GM19468 (cell line): ENCODE data around the gene LRRC31.

ENCODE experiments used
- ATAC-seq: cut with Tn5 transposase; IDR thresholded peaks from one replicate; pipeline ENCODE4 v1.9.1; 2021; ENCODE audit warnings: mild to moderate bottlenecking, moderate library complexity, moderate number of reproducible peaks; ENCODE audit not compliant: unreplicated experiment; ENCODE audit errors: extremely low read depth

LRRC31 gene

DNA sequence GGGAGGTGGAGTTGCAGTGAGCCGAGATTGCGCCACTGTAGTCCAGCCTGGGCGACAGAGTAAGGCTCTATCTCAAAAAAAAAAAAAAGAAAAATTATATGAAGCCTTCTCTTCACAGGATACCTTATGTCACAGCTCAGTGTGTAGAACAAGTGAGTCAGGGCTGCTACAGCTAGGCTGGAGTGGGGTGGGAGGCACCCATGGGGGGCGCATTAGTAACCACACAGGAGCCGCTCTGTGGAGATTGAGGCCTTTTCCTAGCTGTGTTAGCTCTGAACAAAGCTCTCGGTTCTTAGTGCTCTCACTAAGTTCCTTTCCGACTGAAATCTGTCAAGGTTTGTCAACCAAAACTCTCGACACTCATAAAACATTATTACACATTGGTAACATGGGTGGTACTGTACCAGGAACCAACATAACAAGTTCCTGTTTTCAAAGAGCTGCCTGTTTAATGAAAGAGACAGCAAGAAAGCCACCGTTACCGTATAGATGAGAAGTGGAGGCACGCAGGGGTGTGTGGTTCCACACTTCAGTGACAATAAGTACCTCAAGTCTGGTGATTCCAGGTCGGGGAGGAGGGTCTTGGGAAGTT is 4.5 kb downstream of the LRRC31 start:
- ATAC-seq: no peak

DNA sequence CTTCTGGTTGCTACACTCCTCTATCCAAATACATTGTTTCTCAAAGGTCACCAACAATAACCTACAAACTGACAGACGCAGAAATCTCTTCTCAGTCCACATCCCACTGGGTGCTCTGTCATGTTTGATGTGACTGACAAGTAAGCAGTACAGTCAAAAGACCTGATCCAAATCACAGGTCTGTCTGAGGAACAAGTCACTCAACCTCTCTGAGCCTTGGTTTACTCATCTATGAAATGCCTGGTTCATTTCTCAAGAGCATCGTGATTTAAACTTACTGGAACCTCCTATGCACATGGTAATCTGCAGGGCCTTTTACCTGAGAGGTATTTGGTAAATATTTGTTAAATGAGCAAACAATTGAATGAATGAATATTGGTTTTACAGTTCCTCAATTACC is 5.5 kb downstream of the LRRC31 start:
- no peak for ATAC-seq

DNA sequence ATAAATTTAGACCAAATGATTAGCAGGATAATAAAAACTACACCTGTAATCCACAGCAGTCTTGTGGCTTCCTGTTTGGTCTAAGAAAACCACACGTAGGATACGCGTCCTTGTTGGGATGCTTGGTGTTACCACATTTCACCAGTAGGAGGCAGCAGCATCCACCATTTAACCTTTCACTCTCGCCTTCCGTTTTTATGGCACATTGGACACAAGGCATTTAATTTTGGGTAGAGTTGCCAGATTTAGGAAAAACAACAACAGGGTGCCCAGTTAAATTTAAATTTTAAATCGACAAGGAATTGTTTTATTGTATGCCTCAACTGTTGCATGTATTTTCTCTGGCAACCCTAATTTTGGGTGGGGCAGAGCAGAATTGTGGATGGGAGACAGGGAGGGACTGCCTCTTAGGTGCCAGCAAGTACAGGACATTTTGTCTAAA is 6.3 kb downstream of the LRRC31 start:
- no peak for ATAC-seq

DNA sequence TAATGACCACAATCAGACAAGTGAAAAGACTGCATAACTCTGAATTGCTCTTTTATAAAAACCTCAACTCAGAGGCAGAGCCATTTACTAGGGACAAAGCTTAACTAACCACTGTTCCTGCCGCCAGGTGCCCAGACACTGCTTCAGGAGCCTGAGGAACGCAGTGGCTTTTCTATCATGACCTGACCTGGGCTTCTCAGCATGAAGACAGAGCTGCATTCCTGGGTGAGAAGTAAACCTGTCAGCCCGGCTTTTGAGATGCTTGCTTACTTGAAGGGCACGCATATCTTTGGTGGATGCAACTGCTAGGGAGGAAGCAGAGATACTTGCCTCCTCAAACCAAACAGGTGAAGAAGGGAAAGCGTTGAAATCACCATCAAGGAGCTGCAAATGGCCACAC is 7.9 kb downstream of the LRRC31 start:
- ATAC-seq: no peak

DNA sequence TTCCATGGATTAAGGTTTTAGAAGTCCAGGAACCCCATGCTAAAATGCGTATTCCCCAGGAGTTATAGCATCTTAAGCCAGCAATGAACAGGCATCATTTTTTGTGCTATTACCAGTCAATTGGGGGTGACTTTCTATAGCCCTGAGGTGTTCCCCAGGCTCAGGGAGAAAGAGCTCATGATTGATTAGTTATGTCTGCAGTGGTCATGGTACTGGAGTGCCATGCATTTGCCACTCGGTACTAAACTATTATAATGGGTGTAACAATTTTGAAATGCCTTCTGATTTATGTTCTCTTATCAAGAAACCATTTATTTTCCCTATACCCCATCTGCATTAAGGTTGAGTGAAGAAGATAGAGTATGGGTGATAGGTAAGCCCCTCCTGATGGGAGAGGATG is 11.9 kb downstream of the LRRC31 start:
- no peak for ATAC-seq

DNA sequence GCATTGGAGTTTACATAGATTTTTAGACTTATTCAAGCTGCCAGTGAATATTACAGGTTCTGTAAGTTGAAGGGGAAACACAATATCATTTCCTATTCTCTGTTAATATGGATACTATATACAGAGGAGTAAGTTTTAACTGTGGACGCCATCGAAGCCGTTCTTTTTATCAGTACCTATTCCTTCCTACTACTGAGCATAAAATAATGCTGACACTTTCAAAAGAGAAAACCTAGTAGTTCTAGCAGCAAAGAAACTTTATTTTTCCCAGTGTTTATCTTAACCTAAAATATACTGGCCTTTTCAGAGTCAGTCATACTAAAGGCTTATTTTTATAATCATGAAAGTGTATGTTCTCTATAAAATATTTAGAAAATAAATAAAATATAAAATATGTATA is 14.2 kb downstream of the LRRC31 start:
- ATAC-seq: no peak

DNA sequence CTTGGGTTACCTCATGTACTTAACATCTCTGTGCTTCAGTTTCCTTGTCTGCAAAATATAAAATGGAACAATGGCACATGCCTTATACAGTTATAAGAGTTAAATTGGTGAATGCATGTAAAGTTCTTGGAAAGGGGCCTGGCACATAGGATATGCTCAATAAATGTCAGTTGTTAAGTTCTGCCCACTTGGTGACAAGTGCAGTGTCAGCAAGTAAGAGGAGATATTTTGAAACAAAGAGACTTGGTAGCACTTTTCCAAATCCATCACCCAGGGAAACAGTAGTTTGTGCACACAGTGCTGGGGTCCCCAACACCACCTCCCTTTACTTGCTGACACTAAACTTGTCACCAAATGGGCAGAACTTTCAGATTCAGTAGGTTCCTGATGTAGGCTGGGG is 19.1 kb downstream of the LRRC31 start:
- ATAC-seq: no peak

DNA sequence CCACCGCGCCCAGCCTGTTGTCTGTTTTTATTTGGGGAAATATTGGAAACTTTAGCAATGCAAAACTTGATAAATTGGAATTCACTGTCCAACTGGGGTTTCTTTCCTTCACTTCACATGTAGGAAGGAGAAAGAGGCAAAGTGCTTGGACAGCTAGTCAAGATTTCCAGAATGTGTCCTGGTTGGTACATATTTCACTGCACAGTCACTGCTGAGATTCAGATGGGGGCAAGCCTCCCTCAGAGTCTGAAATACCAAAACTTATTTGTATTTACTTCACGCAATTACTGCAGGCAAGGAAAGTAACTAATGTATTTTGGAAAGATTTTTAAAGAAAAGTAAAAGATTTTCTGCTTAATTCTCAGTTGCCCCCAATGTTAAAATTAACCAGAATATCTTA is 21.0 kb downstream of the LRRC31 start:
- no peak for ATAC-seq

DNA sequence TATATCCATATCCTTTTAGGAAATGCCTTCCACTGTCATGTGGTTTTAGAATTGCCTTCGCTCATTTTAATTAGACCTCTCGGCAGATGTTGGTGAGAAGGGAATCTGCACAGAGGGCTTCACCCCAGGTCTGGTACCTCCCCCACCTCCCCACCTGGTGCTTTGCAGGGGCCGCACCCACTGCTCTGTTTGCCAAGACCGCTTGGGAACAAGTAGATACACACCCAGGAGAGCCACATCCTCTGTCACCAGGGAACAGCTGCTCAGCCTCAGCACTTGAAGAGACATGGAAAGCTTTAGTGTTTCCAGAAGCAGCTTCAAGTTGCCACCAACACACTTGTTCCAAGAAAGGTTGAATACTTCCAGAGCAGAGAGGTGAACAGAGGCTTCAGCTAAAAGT is 21.8 kb downstream of the LRRC31 start:
- no peak for ATAC-seq

DNA sequence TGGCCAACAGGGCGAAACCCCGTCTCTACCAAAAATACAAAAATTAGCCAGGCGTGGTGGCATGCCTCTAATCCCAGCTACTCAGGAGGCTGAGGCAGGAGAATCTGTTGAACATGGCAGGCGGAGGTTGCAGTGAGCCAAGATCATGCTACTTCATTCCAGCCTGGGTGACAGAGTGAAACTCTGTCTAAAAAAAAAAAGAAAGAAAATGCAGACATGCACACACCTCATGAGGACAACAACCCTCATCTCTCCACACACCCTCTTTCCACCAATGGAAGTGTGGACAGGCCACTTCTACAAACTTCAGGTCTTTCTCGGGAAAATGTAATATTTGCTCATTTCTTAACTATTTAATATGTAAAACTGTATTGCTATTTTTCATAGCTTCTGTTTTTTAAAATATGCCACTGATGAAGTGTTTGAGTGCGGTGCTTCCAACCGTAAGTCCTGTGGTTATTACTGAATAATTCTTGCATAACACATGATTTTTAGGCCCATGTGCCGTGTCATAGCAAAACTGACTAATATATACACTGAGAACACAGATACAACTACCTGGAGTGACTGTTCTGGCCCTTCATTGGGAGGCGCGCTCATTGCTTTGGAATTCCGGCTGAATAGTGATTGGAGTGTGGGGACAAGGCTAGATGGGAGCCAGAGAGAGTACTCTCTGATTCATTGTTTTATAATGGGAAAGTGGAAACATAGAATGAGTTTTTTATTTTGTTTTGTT is 23.1 kb downstream of the LRRC31 start:
- ATAC-seq: peak; percentile 92

DNA sequence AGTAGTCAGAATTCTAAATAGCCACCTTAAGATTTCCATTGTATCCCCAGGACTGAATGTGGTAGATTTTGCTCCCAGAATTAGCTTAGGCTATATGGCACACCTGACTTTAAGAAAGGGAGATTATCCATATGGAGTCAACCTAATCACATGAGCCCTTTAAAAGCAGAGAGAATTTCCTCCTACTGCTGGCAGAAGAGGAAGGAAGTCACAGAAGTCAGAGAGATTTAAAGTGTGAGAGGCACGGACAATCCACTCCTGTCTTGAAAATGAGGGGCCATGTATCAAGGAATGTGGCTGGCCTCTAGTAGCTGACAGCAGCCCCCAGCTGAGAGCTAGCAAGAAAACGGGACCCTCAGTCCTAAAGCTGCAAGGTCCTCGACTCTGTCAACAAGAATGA is 26.8 kb downstream of the LRRC31 start:
- no peak for ATAC-seq

DNA sequence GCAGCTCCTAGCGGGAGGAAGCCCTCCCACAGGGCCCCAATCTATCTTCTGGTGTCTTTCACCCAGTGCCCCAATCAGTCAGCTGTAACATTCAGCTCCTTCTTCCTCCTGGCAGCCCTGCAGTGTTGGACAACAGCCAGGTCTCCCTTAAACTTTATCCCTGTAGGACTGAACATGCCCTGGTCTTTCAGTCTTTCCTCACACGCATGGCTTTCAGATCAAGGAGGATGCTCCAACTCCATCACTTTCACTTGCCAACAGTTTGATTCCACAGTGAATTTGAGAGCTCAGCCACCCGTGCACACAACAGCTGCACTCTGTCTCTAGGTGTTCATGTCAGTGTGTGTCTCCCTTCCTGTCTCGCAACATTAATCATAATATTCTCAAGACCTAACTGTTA is 28.6 kb downstream of the LRRC31 start:
- ATAC-seq: no peak

DNA sequence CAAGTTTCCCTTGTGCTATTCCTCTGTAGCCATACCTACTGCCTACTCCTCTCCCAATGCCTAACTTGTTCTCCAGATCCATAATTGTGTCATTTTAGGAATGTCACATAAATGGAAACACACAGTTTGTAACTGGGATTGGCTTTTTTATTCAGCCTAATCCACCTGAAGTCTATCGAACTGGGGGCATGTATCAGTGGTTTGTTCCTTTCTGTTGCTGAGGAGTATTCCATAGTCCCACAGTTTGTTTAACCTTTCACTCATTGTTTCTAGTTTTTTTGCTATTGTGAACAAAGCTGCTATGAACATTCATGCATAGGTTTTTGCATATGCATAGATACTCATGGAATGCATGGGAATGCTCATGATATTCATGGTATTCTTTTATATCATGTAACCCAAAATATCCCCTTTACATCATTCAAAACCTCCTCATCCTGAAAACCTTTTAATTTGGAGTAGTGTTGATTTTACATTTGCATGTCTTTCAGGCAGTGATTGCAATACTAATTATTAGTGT is 31.2 kb downstream of the LRRC31 start:
- no peak for ATAC-seq

DNA sequence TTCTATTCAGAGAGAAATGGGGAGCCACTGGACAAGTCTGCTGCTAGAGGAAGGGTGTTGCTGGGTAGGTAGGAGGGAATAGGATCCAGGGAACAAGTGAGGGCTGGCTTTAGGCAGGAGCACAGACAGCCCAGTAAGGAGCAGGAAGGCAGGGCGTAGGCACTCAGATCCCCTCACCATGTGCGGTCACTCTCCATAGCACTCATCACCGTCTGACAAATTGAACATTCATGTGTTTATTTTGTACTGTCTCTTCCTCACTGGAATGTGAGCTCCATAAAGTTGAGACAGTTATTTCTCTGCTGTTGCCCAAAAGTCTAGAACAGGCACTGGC is 32.8 kb downstream of the LRRC31 start:
- ATAC-seq: no peak

DNA sequence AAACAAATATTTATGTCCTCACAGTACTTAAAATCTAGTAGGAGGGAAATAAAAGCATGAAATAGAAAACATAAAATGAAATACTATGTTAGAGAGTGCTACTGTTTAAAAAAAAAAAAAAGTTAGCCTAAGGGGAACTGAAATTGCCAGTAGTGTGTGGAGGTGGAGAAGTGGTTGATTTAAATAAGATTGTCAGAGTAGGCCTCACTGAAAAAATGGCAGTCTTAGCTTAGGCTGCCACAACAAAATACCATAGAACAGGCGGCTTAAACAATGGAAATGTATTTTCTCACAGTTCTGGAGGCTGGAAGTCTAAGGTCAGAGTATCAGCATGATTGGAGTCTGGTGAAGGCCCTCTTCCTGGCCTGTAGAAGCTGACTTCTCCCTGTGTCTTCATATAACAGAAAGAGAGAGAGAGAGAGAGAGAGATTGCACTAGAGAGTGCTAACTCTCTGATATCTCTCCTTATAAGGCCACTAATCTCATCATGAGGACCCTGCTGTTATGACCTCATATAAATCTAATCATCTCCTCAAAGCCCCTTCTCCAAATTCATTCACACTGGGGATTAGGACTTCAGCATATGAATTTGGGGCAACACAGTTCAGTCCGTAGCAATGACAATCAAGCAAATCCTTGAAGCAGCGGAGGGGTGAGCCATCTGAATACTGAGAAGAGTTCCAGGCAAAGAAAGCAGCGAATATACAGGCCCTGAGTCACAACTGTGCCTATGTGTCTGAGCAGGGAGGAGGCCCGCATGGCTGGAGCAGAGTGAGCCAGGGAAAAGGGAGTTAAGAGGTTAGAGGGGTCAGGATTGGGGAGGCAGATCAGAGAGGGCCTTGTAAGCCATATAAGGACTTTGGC is 33.4 kb downstream of the LRRC31 start:
- ATAC-seq: no peak

DNA sequence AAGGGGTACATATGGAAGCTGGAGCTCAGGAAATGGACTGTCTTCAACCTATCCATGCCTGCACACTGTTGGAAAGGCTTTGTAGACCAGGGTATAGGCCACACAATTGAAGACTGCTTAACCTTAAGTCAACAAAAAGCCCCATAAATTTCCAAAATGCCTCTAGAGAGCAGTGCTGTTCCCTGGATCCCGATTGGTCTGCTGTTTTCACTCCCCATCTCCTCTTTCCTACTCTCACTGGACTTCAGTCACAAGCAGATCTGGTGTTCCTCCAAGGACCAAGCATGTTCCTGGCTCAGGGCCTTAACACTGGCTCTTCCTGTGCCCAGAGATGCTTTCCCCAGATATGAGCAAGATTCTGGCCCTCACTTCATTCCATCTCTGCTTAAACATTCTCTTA is 34.2 kb downstream of the LRRC31 start:
- ATAC-seq: no peak

DNA sequence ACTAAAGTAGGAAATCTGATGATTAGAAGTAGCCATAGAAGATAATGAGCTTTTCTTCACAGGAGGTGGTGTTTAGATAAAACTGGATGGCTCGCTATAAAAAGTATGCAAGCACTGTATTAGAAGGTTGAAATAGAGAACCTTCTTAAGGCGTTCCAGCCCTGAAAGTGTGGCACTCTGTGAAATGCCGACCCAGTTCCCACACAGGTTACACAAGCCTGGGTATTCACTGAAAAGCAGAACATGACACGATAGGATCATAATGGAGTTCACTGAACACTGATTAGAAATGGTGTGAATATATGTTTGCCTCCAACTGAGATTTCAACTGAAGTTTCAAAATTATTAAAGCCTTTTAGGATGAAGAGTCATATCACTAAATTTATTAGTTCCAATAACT is 42.0 kb downstream of the LRRC31 start:
- ATAC-seq: no peak

DNA sequence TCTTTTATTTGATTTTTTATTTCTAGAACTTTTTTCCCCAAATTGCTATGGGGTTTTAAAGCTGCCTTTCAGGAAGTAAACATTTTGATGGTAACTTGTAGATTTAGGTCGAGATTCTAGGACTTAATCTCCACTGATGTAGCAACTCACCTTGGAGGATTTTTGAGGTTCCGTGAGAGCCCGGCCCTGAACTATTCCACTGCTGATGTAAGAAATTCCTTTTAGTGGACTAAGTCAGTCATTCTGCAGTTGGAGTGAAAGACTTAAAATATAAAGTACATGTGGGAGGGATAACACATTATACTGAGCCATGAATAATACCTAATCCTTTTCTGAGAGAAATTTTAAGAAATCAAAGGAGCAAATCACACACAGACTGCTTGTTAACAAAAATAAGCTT is 44.4 kb downstream of the LRRC31 start:
- no peak for ATAC-seq

DNA sequence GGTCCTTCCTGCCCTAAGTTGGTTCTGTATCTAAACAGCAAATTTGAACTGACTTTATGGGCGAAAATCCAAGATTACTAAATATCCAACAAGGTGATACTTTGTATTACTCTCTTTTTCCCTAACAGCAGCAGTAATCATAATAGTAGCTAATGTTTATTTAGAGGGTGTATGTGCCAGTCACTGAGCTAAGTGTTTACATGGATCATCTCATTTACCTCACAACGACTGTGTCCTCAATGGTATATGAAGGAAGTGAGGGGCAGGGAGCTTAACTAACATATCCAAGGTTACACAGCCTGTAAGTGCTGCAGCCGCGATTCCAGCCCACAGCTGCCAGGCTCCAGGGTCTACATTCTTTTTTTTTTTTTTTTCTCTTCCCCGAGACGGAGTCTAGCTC is 46.8 kb downstream of the LRRC31 start:
- no peak for ATAC-seq

DNA sequence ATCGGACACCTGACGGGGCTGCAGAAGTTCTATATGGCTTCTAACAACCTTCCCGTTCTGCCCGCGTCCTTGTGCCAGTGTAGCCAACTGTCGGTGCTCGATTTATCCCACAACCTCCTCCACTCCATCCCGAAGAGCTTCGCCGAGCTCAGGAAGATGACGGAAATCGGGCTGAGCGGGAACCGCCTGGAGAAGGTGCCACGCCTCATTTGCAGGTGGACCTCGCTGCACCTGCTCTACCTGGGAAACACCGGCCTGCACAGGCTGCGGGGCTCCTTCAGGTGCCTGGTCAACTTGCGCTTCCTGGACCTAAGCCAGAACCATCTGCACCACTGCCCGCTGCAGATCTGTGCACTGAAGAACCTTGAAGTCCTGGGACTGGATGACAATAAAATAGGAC is 47.2 kb downstream of the LRRC31 start:
- ATAC-seq: no peak

DNA sequence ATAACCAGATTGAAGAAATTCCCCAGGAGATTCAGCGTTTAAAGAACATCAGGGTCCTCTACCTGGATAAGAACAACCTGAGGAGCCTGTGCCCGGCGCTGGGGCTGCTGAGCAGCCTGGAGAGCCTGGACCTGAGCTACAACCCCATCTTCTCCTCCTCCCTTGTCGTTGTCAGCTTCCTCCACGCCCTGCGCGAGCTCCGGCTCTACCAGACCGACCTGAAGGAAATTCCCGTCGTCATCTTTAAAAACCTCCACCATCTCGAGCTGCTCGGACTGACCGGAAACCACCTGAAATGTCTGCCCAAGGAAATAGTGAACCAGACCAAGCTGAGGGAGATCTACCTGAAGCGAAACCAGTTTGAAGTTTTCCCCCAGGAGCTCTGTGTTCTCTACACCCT is 47.6 kb downstream of the LRRC31 start:
- no peak for ATAC-seq
